NCI-H748 (cell line): ENCODE measurements around the gene DOK6.

ENCODE experiments used
- DNase-seq: peaks from one replicate; lab custom pipeline; 2025; ENCODE audit not compliant: unreplicated experiment; lab: John Stamatoyannopoulos, UW

DOK6 gene

GRCh38 chr18:69680123-69680522 is 279.4 kb downstream of the DOK6 start:
- DNase-seq: no peak

- no peak for DNase-seq
Measured at GRCh38 chr18:69683176-69683575, 282.5 kb downstream of the DOK6 start.

GRCh38 chr18:69684789-69685188 is 284.1 kb downstream of the DOK6 start:
- no peak for DNase-seq

- DNase-seq: no peak
Measured at GRCh38 chr18:69686861-69687260, 286.2 kb downstream of the DOK6 start.

GRCh38 chr18:69689121-69689759 is 288.6 kb downstream of the DOK6 start:
- DNase-seq: no peak

GRCh38 chr18:69691008-69691760 is 290.5 kb downstream of the DOK6 start:
- DNase-seq: no peak

- DNase-seq: no peak
Measured at GRCh38 chr18:69697069-69697468, 296.4 kb downstream of the DOK6 start.

- DNase-seq: no peak
Measured at GRCh38 chr18:69697689-69698088, 297.0 kb downstream of the DOK6 start.

- no peak for DNase-seq
Measured at GRCh38 chr18:69701305-69701704, 300.6 kb downstream of the DOK6 start.

- no peak for DNase-seq
Measured at GRCh38 chr18:69703461-69703860, 302.8 kb downstream of the DOK6 start.

GRCh38 chr18:69705987-69706386 is 305.3 kb downstream of the DOK6 start:
- DNase-seq: peak; percentile 15

- DNase-seq: no peak
Measured at GRCh38 chr18:69708844-69709243, 308.2 kb downstream of the DOK6 start.

- DNase-seq: no peak
Measured at GRCh38 chr18:69715191-69715795, 314.6 kb downstream of the DOK6 start.

- no peak for DNase-seq
Measured at GRCh38 chr18:69717586-69717985, 316.9 kb downstream of the DOK6 start.

GRCh38 chr18:69718912-69719547 is 318.3 kb downstream of the DOK6 start:
- DNase-seq: no peak

- DNase-seq: no peak
Measured at GRCh38 chr18:69720422-69720821, 319.7 kb downstream of the DOK6 start.

GRCh38 chr18:69723434-69723833 is 322.7 kb downstream of the DOK6 start:
- DNase-seq: no peak

GRCh38 chr18:69725009-69725408 is 324.3 kb downstream of the DOK6 start:
- no peak for DNase-seq

GRCh38 chr18:69725855-69726508 is 325.3 kb downstream of the DOK6 start:
- DNase-seq: no peak

GRCh38 chr18:69727912-69728572 is 327.4 kb downstream of the DOK6 start:
- DNase-seq: no peak

- DNase-seq: no peak
Measured at GRCh38 chr18:69730664-69731063, 330.0 kb downstream of the DOK6 start.
